Loucy (cell line): Measurements from ENCODE around the gene HPSE2.
A peak's percentile ranks its signal among the peaks of the same experiment; 100 is the strongest.

Experiments used
- H2AFZ ChIP-seq: fragments of 200-600 bp; sonication (generic); 2 replicates; pipeline ENCODE4 v1.6.0; 2016; ENCODE audit warnings: antibody characterized with exemption, mild to moderate bottlenecking, low read length, moderate library complexity
- H3F3A ChIP-seq: fragments of 200-600 bp; 2 replicates; pipeline ENCODE4 v1.6.0; 2016; ENCODE audit warnings: antibody characterized with exemption, low read depth, mild to moderate bottlenecking
- H3K27me3 ChIP-seq: fragments of 200-600 bp; sonication (generic); 2 replicates; pipeline ENCODE4 v1.6.1; 2014; ENCODE audit warnings: low read length, mild to moderate bottlenecking; ENCODE audit not compliant: insufficient read depth, poor library complexity, severe bottlenecking
- H3K36me3 ChIP-seq: fragments of 200-600 bp; sonication (generic); 2 replicates; pipeline ENCODE4 v1.6.1; 2016; ENCODE audit warnings: low read length; ENCODE audit not compliant: insufficient read depth
- H3K4me1 ChIP-seq: fragments of 200-600 bp; sonication (generic); 2 replicates; pipeline ENCODE4 v1.5.1; 2014; ENCODE audit warnings: low read length, mild to moderate bottlenecking; ENCODE audit not compliant: insufficient read depth, poor library complexity, severe bottlenecking
- H3K4me2 ChIP-seq: fragments of 200-600 bp; sonication (generic); 2 replicates; pipeline ENCODE4 v1.6.0; 2014; ENCODE audit warnings: antibody characterized with exemption, low read length, low read depth, mild to moderate bottlenecking; ENCODE audit not compliant: poor library complexity, severe bottlenecking
- H3K4me3 ChIP-seq: fragments of 200-600 bp; sonication (generic); 2 replicates; pipeline ENCODE4 v1.5.1; 2014; ENCODE audit warnings: low read length, mild to moderate bottlenecking, mixed read lengths; ENCODE audit not compliant: poor library complexity, severe bottlenecking
- H3K79me2 ChIP-seq: fragments of 200-600 bp; sonication (generic); 2 replicates; pipeline ENCODE4 v1.6.1; 2014; ENCODE audit warnings: low read length; ENCODE audit not compliant: insufficient read depth
- H3K9ac ChIP-seq: fragments of 200-600 bp; sonication (generic); 2 replicates; pipeline ENCODE4 v1.6.0; 2014; ENCODE audit warnings: mild to moderate bottlenecking, low read depth, low read length, moderate library complexity; ENCODE audit not compliant: poor library complexity, severe bottlenecking
- H3K9me2 ChIP-seq: fragments of 200-600 bp; sonication (generic); replicated peaks from 2 replicates; pipeline ENCODE4 v1.6.1; 2016; ENCODE audit warnings: low read depth, low read length, mixed read lengths
- H3K9me3 ChIP-seq: fragments of 200-600 bp; sonication (generic); 2 replicates; pipeline ENCODE4 v1.6.1; 2014; ENCODE audit warnings: mild to moderate bottlenecking, antibody characterized with exemption, low read length, low read depth; ENCODE audit not compliant: insufficient read depth
- H4K20me1 ChIP-seq: fragments of 200-600 bp; sonication (generic); 2 replicates; pipeline ENCODE4 v1.6.0; 2014; ENCODE audit warnings: antibody characterized with exemption, low read length, mild to moderate bottlenecking; ENCODE audit not compliant: insufficient read depth, poor library complexity, severe bottlenecking
- EZH2phosphoT487 ChIP-seq: fragments of 200-600 bp; IDR thresholded peaks from 2 replicates; pipeline ENCODE4 v1.6.1; 2018; ENCODE audit warnings: antibody characterized with exemption, mild to moderate bottlenecking, moderate library complexity, borderline replicate concordance
- TF ChIP-seq, protein P1 (sequence below): fragments of 200-600 bp; sonication (generic); conservative IDR thresholded peaks from 2 replicates; pipeline ENCODE4 v1.5.1; 2014; ENCODE audit warnings: mild to moderate bottlenecking, antibody characterized with exemption, low read length

Gene HPSE2

GRCh38 chr10:98427011-98427515 is 808.6 kb downstream of the HPSE2 start:
- TF ChIP-seq EZH2phosphoT487 = no peak
- H3K4me1 ChIP-seq = no peaks in the 10 kb centered on the region
- no peak overlapping the region for H3K4me3 ChIP-seq
- H4K20me1 ChIP-seq = no peaks in the 10 kb centered on the region
- H3K4me2 ChIP-seq = no peak overlapping the region
- no peaks in the 10 kb centered on the region for H3K9me2 ChIP-seq
- no peaks in the 10 kb centered on the region for H3F3A ChIP-seq
- no peak overlapping the region for H2AFZ ChIP-seq
- no peak overlapping the region for H3K9ac ChIP-seq
- no peaks in the 10 kb centered on the region for H3K27me3 ChIP-seq
- H3K79me2 ChIP-seq = no peaks in the 10 kb centered on the region
- H3K36me3 ChIP-seq = peaks cover 16% of the 10 kb centered on the region; the same call in 1 of the 2 replicates
- peaks cover 3% of the 10 kb centered on the region for H3K9me3 ChIP-seq

- Histone ChIP-seq H3K36me3 (peaks cover 3% of the 10 kb centered on the region; the same call in 1 of the 2 replicates), H3K9ac (no peak overlapping the region), H3K9me3 (no peaks in the 10 kb centered on the region), H3F3A (no peaks in the 10 kb centered on the region), H3K4me3 (no peak overlapping the region), H3K79me2 (no peaks in the 10 kb centered on the region), H3K27me3 (no peaks in the 10 kb centered on the region), H3K4me2 (no peak overlapping the region), H4K20me1 (no peaks in the 10 kb centered on the region), H3K9me2 (no peaks in the 10 kb centered on the region), H2AFZ (no peak overlapping the region), H3K4me1 (no peaks in the 10 kb centered on the region)
- TF ChIP-seq, protein P1, sequence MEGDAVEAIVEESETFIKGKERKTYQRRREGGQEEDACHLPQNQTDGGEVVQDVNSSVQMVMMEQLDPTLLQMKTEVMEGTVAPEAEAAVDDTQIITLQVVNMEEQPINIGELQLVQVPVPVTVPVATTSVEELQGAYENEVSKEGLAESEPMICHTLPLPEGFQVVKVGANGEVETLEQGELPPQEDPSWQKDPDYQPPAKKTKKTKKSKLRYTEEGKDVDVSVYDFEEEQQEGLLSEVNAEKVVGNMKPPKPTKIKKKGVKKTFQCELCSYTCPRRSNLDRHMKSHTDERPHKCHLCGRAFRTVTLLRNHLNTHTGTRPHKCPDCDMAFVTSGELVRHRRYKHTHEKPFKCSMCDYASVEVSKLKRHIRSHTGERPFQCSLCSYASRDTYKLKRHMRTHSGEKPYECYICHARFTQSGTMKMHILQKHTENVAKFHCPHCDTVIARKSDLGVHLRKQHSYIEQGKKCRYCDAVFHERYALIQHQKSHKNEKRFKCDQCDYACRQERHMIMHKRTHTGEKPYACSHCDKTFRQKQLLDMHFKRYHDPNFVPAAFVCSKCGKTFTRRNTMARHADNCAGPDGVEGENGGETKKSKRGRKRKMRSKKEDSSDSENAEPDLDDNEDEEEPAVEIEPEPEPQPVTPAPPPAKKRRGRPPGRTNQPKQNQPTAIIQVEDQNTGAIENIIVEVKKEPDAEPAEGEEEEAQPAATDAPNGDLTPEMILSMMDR = peak; percentile 85
- TF ChIP-seq EZH2phosphoT487 = no peak
Measured at GRCh38 chr10:98425511-98426352, 809.9 kb downstream of the HPSE2 start.

DNA sequence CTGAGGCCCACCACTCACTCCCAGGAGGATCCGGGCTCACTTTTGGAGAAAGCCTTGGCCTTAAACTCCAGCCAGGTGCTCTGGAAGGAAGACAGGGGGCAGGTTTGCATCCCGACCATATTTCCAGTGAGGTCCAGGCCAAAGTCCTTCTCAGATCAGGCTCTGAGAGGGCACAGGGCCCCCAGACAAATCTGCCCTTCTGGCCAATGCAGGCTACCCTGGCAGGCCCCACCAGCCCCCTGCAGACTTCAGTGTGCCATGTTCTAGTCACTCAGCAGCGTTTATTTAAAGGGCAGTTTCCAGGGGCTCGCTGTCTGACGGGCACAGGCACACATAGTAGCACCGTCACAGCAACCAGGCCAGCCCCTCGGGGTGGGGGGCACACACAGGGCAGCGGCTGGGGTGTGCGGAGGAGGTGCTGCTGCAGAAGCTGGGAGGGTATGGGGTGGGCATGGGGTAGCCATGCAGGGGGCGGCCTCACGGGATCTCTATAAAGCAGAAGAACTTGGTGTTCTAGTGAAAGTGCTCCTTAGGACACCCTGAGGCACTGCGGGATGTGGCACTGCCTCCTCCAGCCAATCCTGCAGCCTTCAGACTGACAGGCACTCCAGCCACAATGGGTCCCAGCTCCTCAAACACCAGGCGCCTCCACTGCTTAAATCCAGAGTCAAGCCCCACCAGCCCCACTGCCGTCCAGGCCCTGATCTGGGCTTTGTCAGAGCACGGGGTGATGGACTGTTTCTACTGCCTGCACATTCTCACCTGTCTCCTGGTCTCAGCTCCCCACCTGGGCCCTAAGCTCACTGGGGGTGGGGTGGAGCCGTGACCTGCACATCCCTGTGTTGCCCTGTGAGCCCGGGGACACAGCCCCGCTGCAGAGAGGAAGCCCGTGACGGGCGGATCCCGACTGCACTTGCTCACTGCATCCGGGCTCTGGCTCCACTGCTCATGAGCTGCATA is 811.1 kb downstream of the HPSE2 start:
- no peaks in the 10 kb centered on the region for H3K27me3 ChIP-seq
- no peaks in the 10 kb centered on the region for H4K20me1 ChIP-seq
- no peaks in the 10 kb centered on the region for H3K79me2 ChIP-seq
- H3K9ac ChIP-seq = no peak overlapping the region
- H3K4me3 ChIP-seq = no peak overlapping the region
- H3K36me3 ChIP-seq = peaks cover under 1% of the 10 kb centered on the region; the same call in 1 of the 2 replicates
- no peak overlapping the region for H3K4me2 ChIP-seq
- TF ChIP-seq, protein P1 = no peak
- no peaks in the 10 kb centered on the region for H3F3A ChIP-seq
- no peak overlapping the region for H2AFZ ChIP-seq
- no peaks in the 10 kb centered on the region for H3K9me2 ChIP-seq
- no peaks in the 10 kb centered on the region for H3K9me3 ChIP-seq
- no peaks in the 10 kb centered on the region for H3K4me1 ChIP-seq
